Stimulated activated CD4-positive, alpha-beta T cell treated with anti-CD3 and anti-CD28 coated beads, TNF-alpha, amount 100 ng/mL, for 48 hours (primary cell): ENCODE results near the gene SAPCD2.
A peak's percentile ranks its signal among the peaks of the same experiment; 100 is the strongest.
"Not testable (repeated sequence)": the region's sequence is repeated elsewhere in the genome, so short reads cannot be mapped to it uniquely, and the experiment has no call there.

Experiments used
- DNase-seq, 3 donors: peaks; one replicate each; pipeline ENCODE4 v3.0.0-alpha.2; 2020; ENCODE audit warnings: low read depth in 3 of 3

SAPCD2 gene

GRCh38 chr9:137048655-137049543 lies 21.5 kb downstream of the SAPCD2 start:
- no peak for DNase-seq

- DNase-seq = peak; percentile 62 to 79 (median 75)
Measured at GRCh38 chr9:137046088-137046787, 24.1 kb downstream of the SAPCD2 start, which contains the start of gene NPDC1. Gene NPDC1 (minus strand): TSS chr9:137046177. CDS start chr9:137045989, 188 bp downstream.

GRCh38 chr9:137045294-137046087 lies 24.9 kb downstream of the SAPCD2 start:
- DNase-seq = no peak

- no peak for DNase-seq
Measured at GRCh38 chr9:137044502-137045177, 25.7 kb downstream of the SAPCD2 start.

- DNase-seq = no peak
Measured at GRCh38 chr9:137044037-137044436, 26.3 kb downstream of the SAPCD2 start.

GRCh38 chr9:137042751-137043727 lies 27.3 kb downstream of the SAPCD2 start:
- no peak for DNase-seq

- DNase-seq = no peak
Measured at GRCh38 chr9:137041124-137041523, 29.2 kb downstream of the SAPCD2 start.

GRCh38 chr9:137040568-137040967 lies 29.8 kb downstream of the SAPCD2 start:
- DNase-seq = no peak

- DNase-seq = no peak
Measured at GRCh38 chr9:137039611-137040366, 30.6 kb downstream of the SAPCD2 start.

- no peak for DNase-seq
Measured at GRCh38 chr9:137038916-137039315, 31.4 kb downstream of the SAPCD2 start.

- no peak for DNase-seq
Measured at GRCh38 chr9:137037483-137037882, 32.9 kb downstream of the SAPCD2 start.

- DNase-seq = no peak
Measured at GRCh38 chr9:137037035-137037434, 33.3 kb downstream of the SAPCD2 start.

- DNase-seq = no peak
Measured at GRCh38 chr9:137035937-137036336, 34.4 kb downstream of the SAPCD2 start.

- no peak for DNase-seq
Measured at GRCh38 chr9:137035507-137035834, 34.9 kb downstream of the SAPCD2 start.

- peak; percentile 72 to 86 (median 77) for DNase-seq
Measured at GRCh38 chr9:137034709-137035506, 35.4 kb downstream of the SAPCD2 start.

- DNase-seq = no peak
Measured at GRCh38 chr9:137034039-137034708, 36.2 kb downstream of the SAPCD2 start.

- not testable (repeated sequence) for DNase-seq
Measured at GRCh38 chr9:137033481-137033880, 36.9 kb downstream of the SAPCD2 start.

GRCh38 chr9:137032858-137033257 lies 37.5 kb downstream of the SAPCD2 start:
- DNase-seq = no peak
